IPS DF 6.9 (cell line): ENCODE measurements around the gene PPP2R3A.

Experiments used
- DNase-seq: peaks from one replicate; pipeline ENCODE4 v3.0.0-alpha.2; 2013; ENCODE audit warnings: low read depth, low spot score
- H3K27ac ChIP-seq: one replicate; pipeline ENCODE4 v1.5.1; 2013; ENCODE audit warnings: low read length, control low read depth
- H3K27me3 ChIP-seq: 2 replicates; pipeline ENCODE4 v1.6.1; 2013; ENCODE audit warnings: mild to moderate bottlenecking, low read length; ENCODE audit not compliant: control insufficient read depth, insufficient read depth
- H3K36me3 ChIP-seq: 2 replicates; pipeline ENCODE4 v1.6.1; 2013; ENCODE audit warnings: low read length; ENCODE audit not compliant: control insufficient read depth, insufficient read depth
- H3K4me1 ChIP-seq: 2 replicates; pipeline ENCODE4 v1.6.1; 2013; ENCODE audit warnings: low read length; ENCODE audit not compliant: control insufficient read depth, insufficient read depth
- H3K4me3 ChIP-seq: 2 replicates; pipeline ENCODE4 v1.5.1; 2013; ENCODE audit warnings: mild to moderate bottlenecking, low read length
- H3K9me3 ChIP-seq: 2 replicates; pipeline ENCODE4 v1.6.1; 2013; ENCODE audit warnings: low read length, inconsistent platforms; ENCODE audit not compliant: control insufficient read depth, insufficient read depth
- WGBS: extraction: QIAGEN DNeasy Blood & Tissue Kit; methylation state at CpG from one replicate; pipeline ENCODE4 v1.1.7; 2013; ENCODE audit warnings: mixed read lengths, missing lambda C conversion rate; ENCODE audit not compliant: insufficient read length, insufficient coverage; 5-methylcytosine and 5-hydroxymethylcytosine counted together

The PPP2R3A gene

GRCh38 chr3:136067211-136067610, 101.7 kb downstream of the PPP2R3A start:
- H3K27me3 ChIP-seq: no peaks in the 10 kb centered on the region; the same call in 1 of the 2 replicates
- no peak for DNase-seq
- H3K36me3 ChIP-seq: no peaks in the 10 kb centered on the region
- H3K4me1 ChIP-seq: no peaks in the 10 kb centered on the region
- WGBS: no CpG with 5 or more reads among the region's 2 CpGs
- H3K4me3 ChIP-seq: no peak overlapping the region
- H3K27ac ChIP-seq: no peak overlapping the region
- H3K9me3 ChIP-seq: no peaks in the 10 kb centered on the region

DNA sequence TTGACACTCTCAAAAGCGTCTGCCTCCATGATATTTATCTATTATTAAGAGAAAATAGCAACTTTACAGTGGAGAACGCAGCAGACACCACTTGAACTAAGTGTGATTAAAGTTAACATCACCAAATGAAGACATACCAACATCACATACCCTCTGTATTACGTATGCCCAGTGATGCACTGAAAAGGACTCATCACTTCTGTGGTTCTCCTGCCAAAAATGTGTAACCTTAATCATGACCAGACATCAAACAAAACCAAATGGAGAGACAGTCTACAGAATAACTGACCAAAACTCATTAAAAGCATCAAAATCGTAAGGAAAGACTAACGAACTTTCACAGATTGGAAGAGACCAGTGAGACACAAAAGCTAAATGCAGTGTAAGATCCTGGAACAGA, 103.2 kb downstream of the PPP2R3A start:
- Histone ChIP-seq H3K4me1 (no peaks in the 10 kb centered on the region), H3K27me3 (no peaks in the 10 kb centered on the region; the same call in 1 of the 2 replicates), H3K36me3 (no peaks in the 10 kb centered on the region), H3K27ac (no peak overlapping the region), H3K9me3 (no peaks in the 10 kb centered on the region), H3K4me3 (no peak overlapping the region)
- no CpG with 5 or more reads among the region's 5 CpGs for WGBS
- DNase-seq: no peak

- DNase-seq: no peak
- H3K36me3 ChIP-seq: no peaks in the 10 kb centered on the region
- no peaks in the 10 kb centered on the region for H3K9me3 ChIP-seq
- H3K4me3 ChIP-seq: no peak overlapping the region
- H3K4me1 ChIP-seq: no peaks in the 10 kb centered on the region
- no peaks in the 10 kb centered on the region; the same call in 1 of the 2 replicates for H3K27me3 ChIP-seq
- H3K27ac ChIP-seq: no peak overlapping the region
- WGBS: no CpG with 5 or more reads among the region's 5 CpGs
Measured at GRCh38 chr3:136069933-136070332, 104.4 kb downstream of the PPP2R3A start.

DNA sequence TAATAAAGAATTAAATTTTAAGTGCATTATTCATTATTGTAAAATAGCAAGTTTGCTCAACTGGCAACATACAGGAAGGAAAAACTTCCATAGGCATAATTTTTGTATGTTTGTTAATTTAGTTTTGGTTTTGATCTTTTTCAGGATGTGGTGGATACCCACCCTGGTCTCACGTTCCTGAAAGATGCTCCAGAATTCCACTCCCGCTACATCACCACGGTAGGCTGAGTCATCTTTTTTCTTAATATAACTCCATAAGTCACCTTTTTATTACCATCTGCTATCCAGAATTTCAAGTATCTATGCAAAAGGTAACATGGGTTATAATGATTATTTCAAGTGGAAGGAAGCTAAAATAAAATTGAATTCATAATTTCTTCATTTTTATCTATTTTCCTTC, 104.8 kb downstream of the PPP2R3A start:
- Histone ChIP-seq H3K9me3 (no peaks in the 10 kb centered on the region), H3K4me1 (no peaks in the 10 kb centered on the region), H3K27me3 (no peaks in the 10 kb centered on the region; the same call in 1 of the 2 replicates), H3K4me3 (no peak overlapping the region), H3K27ac (no peak overlapping the region), H3K36me3 (no peaks in the 10 kb centered on the region)
- no peak for DNase-seq
- WGBS: no CpG with 5 or more reads among the region's 3 CpGs

DNA sequence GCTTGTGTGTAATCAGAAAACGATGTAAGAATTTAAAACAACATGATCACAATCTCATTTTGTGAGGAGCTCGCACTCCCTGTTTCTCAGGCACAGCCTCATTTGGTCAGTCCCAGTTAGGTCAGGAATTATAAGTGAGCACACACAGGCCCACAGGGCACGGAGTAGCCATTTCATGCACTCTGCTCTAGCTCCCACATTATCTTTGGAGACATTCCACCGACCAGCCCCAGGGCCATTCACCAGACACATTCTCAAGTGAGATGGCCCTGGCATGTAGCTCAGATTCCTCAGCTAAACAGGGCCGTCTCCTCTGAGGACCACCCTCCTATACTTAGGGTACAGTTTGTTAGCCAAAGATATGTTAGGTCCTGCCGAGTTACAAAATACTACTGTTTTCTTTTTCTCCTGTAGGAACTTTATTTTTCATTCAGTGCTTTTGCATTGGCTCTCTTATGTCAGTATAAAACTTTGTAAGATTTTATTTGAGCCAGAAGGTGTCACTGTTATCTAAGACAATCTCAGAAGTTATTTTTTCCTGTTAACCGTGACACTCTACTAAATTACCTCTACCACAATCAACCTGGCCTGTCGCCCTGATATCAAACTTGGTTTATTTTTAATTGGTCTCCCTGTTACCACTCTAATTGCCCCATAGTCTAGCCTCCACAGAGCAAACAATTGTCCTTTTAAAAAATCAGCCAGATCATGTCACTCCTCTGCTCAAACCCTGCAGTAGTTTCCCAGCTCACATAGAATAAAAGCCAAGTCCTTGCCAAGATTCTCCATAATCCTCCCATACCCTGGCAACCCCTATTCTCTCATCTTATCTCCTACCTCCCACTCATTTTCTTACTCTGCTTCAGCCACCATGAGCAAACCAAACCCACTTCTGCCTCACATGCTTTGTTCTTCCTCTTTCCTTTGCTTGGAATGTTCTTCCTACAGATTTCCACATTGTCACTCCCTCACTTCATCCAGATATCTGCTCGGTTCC, 105.7 kb downstream of the PPP2R3A start:
- Histone ChIP-seq H3K27ac (no peak overlapping the region), H3K4me3 (no peak overlapping the region), H3K27me3 (no peaks in the 10 kb centered on the region), H3K4me1 (no peaks in the 10 kb centered on the region), H3K36me3 (no peaks in the 10 kb centered on the region), H3K9me3 (no peaks in the 10 kb centered on the region)
- DNase-seq: no peak
- WGBS: no CpG with 5 or more reads among the region's 9 CpGs

GRCh38 chr3:136074546-136075170, 109.1 kb downstream of the PPP2R3A start:
- Histone ChIP-seq H3K4me3 (no peak overlapping the region), H3K27me3 (no peaks in the 10 kb centered on the region), H3K9me3 (no peaks in the 10 kb centered on the region), H3K36me3 (no peaks in the 10 kb centered on the region), H3K4me1 (no peaks in the 10 kb centered on the region), H3K27ac (no peak overlapping the region)
- DNase-seq: no peak
- no CpG with 5 or more reads among the region's 1 CpG for WGBS

GRCh38 chr3:136075218-136075808, 109.8 kb downstream of the PPP2R3A start:
- Histone ChIP-seq H3K27ac (no peak overlapping the region), H3K4me1 (no peaks in the 10 kb centered on the region), H3K36me3 (no peaks in the 10 kb centered on the region), H3K27me3 (no peaks in the 10 kb centered on the region), H3K9me3 (no peaks in the 10 kb centered on the region), H3K4me3 (no peak overlapping the region)
- WGBS: no CpG with 5 or more reads among the region's 1 CpG
- DNase-seq: peak; percentile 55

GRCh38 chr3:136075811-136076210, 110.3 kb downstream of the PPP2R3A start:
- H3K27me3 ChIP-seq: no peaks in the 10 kb centered on the region
- no peak for DNase-seq

DNA sequence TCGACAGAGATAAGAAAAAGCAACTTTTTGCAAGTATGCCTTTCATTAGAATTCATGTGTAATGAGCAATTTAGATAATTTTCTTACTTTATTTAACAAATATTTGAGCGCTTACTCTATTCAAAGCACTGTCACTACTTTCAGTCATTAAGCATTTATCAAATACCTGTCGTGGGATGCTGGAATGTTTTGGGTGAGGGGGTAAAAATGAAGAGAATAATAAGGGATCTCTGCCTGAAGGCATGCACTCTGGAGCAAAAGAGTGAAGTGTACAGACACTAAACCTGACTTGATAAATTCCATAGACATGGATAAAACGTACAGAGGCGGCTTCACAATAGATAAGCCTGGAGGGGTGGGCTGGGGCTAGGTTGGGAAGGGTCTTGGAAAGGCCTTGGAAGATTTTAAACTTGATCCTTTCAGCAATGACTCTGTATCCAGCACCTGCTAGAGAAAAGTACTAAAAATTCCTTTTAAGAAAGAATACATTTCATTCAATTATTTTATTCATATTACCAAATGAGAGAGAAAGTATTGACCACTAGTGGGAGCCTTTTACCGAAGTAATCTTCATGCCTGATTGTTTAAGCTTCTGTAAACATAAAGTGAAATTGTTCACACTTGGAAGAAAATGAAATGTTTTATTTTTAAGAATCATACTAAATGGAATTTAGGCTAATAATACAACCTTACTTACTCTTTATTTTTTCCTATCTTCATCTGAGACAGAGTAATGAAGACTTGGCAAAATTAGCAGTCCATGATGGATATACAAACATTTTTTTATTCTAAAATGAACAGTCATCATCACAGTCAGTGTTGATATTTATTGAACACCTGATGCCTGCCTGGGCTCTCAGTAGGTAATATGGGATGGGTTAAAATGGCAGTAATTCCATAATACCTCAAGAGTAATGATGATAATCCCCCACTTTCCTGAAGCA, 113.2 kb downstream of the PPP2R3A start:
- no peak for DNase-seq
- H3K4me1 ChIP-seq: no peaks in the 10 kb centered on the region
- no CpG with 5 or more reads among the region's 6 CpGs for WGBS

More at GRCh38 chr3:136075811-136076210, 110.3 kb downstream of the PPP2R3A start:
- WGBS: no CpG with 5 or more reads among the region's 3 CpGs
- H3K27ac ChIP-seq: no peak overlapping the region
- H3K9me3 ChIP-seq: no peaks in the 10 kb centered on the region
- H3K36me3 ChIP-seq: no peaks in the 10 kb centered on the region
- no peak overlapping the region for H3K4me3 ChIP-seq
- H3K4me1 ChIP-seq: no peaks in the 10 kb centered on the region

More for the DNA sequence above, 113.2 kb downstream of the PPP2R3A start:
- H3K9me3 ChIP-seq: no peaks in the 10 kb centered on the region
- peaks cover 6% of the 10 kb centered on the region; the same call in 1 of the 2 replicates for H3K36me3 ChIP-seq
- H3K27ac ChIP-seq: no peak overlapping the region
- no peaks in the 10 kb centered on the region for H3K27me3 ChIP-seq
- no peak overlapping the region for H3K4me3 ChIP-seq
